Astrocyte (in vitro differentiated cells and primary cell): ENCODE data around the gene THADA. TPM values are rescaled to one million over a fixed set of nuclear protein-coding genes. Genes with fewer than 3 reads are reported as not detected.
A peak's percentile ranks its signal among the peaks of the same experiment; 100 is the strongest.

Experiments used
- DNase-seq: peaks from one replicate; pipeline ENCODE4 v3.0.0-alpha.2; 2010; ENCODE audit warnings: low read depth
- FAIRE-seq: peaks from 2 replicates; lab custom pipeline; 2011; peaks lifted over from hg19 to GRCh38; lab: Jason Lieb, UNC
- H2AFZ ChIP-seq: 2 replicates; pipeline ENCODE4 v1.6.0; 2012; ENCODE audit warnings: low read depth, low read length, inconsistent platforms
- H3K27ac ChIP-seq: 2 replicates; pipeline ENCODE4 v1.5.1; 2011; ENCODE audit warnings: low read depth, low read length, inconsistent platforms
- H3K27me3 ChIP-seq: 2 replicates; pipeline ENCODE4 v1.6.0; 2011; ENCODE audit warnings: low read length, inconsistent platforms; ENCODE audit not compliant: insufficient read depth
- H3K36me3 ChIP-seq: 2 replicates; pipeline ENCODE4 v1.5.1; 2011; ENCODE audit warnings: low read length, inconsistent platforms; ENCODE audit not compliant: insufficient read depth
- H3K4me1 ChIP-seq: 2 replicates; pipeline ENCODE4 v1.5.1; 2011; ENCODE audit warnings: low read length, inconsistent platforms; ENCODE audit not compliant: insufficient read depth
- H3K4me2 ChIP-seq: 2 replicates; pipeline ENCODE4 v1.6.0; 2012; ENCODE audit warnings: low read length, inconsistent platforms
- H3K4me3 ChIP-seq: 2 replicates; pipeline ENCODE4 v1.5.1; 2011; ENCODE audit warnings: low read depth, mild to moderate bottlenecking, low read length, inconsistent platforms; ENCODE audit not compliant: insufficient read depth
- H3K79me2 ChIP-seq: 2 replicates; pipeline ENCODE4 v1.6.0; 2012; ENCODE audit warnings: mild to moderate bottlenecking, low read length, inconsistent platforms; ENCODE audit not compliant: insufficient read depth
- H3K9ac ChIP-seq: 2 replicates; pipeline ENCODE4 v1.6.0; 2012; ENCODE audit warnings: mild to moderate bottlenecking, low read length, inconsistent platforms
- H3K9me3 ChIP-seq: 2 replicates; pipeline ENCODE4 v1.5.1; 2012; ENCODE audit warnings: low read depth, mild to moderate bottlenecking, low read length, inconsistent platforms; ENCODE audit not compliant: insufficient read depth
- H4K20me1 ChIP-seq: 2 replicates; pipeline ENCODE4 v1.6.0; 2012; ENCODE audit warnings: low read length, inconsistent platforms; ENCODE audit not compliant: insufficient read depth
- H3K27ac Mint-ChIP-seq: one replicate; pipeline ENCODE4 v1.8.0; 2021; ENCODE audit warnings: mild to moderate bottlenecking, mixed read lengths; ENCODE audit not compliant: unreplicated experiment
- H3K27me3 Mint-ChIP-seq: one replicate; pipeline ENCODE4 v1.8.0; 2021; ENCODE audit warnings: low read depth, mixed read lengths; ENCODE audit not compliant: unreplicated experiment
- H3K36me3 Mint-ChIP-seq: one replicate; pipeline ENCODE4 v1.8.0; 2021; ENCODE audit warnings: low read depth, mixed read lengths; ENCODE audit not compliant: unreplicated experiment
- H3K4me1 Mint-ChIP-seq: one replicate; pipeline ENCODE4 v1.8.0; 2021; ENCODE audit warnings: low read depth, mixed read lengths; ENCODE audit not compliant: unreplicated experiment
- H3K4me3 Mint-ChIP-seq: one replicate; pipeline ENCODE4 v1.8.0; 2021; ENCODE audit warnings: mild to moderate bottlenecking, moderate library complexity, mixed read lengths; ENCODE audit not compliant: unreplicated experiment
- H3K9me3 Mint-ChIP-seq: one replicate; pipeline ENCODE4 v1.8.0; 2021; ENCODE audit warnings: mild to moderate bottlenecking, mixed read lengths; ENCODE audit not compliant: unreplicated experiment
- EZH2 ChIP-seq: IDR thresholded peaks from 2 replicates; pipeline ENCODE4 v1.6.1; 2012; ENCODE audit warnings: mild to moderate bottlenecking, low read length, inconsistent platforms; ENCODE audit not compliant: insufficient read depth
- total RNA-seq: library from RNA; stranded (reverse); gene quantifications from 2 replicates; pipeline ENCODE4 v1.2.1, GENCODE V29; 2021
- TF ChIP-seq, protein P1 (sequence below): IDR thresholded peaks from 2 replicates; pipeline ENCODE4 v1.5.1; 2011; ENCODE audit warnings: low read depth, mild to moderate bottlenecking, inconsistent platforms, low read length, moderate library complexity; ENCODE audit not compliant: insufficient read depth

Gene THADA
- total RNA-seq, 1 donor from 2014 or later: 16.2 TPM

DNA sequence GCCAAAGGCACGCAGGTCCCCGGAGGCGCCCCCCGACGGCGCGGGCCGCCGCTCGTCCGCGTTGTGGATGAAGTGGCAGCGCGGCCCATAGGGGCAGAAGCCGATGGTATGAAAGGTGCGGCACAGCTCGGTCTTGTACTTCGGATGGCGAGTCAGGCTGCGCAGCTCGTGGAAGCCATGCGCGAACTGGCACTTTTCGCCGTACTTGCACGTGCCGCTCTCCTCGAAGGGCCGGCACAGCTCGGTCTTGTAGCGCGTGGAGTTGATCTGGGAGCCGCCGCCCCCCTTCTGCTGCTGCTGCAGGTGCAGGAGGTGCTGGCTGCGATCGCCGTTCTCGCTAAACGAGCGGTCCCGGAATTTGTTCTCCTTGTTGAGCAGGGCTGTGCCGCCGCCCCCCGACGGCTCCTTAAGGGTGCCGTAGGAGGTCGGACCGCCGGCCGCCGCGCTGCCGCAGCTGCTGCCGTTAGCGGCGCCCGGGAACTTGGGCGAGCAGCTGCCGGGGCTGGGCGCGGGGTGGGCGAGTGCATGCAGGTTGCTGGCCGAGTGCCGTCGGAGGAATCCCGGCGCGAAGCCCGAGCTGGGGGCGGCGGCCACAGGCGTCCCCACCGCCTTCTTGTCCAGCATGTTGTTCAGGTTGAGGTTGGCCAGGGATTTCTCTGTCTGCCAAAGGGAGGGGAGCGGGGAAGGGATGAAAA is 370.6 kb downstream of the THADA start:
- Histone ChIP-seq H3K9me3 (no peaks in the 10 kb centered on the region), H3K4me2 (peak overlapping the region; percentile 91), H4K20me1 (peaks cover 17% of the 10 kb centered on the region), H3K36me3 (no peaks in the 10 kb centered on the region), H3K27ac (peak overlapping the region; percentile 93), H3K79me2 (peaks cover 49% of the 10 kb centered on the region), H3K9ac (peak overlapping the region; percentile 95), H3K4me1 (peaks cover 38% of the 10 kb centered on the region), H3K27me3 (no peaks in the 10 kb centered on the region), H3K4me3 (peak overlapping the region; percentile 81), H2AFZ (no peak overlapping the region)
- Mint-ChIP-seq H3K9me3 (no peaks in the 10 kb centered on the region), H3K4me1 (peaks cover 39% of the 10 kb centered on the region), H3K36me3 (peaks cover 8% of the 10 kb centered on the region), H3K27ac (peak overlapping the region; percentile 18), H3K27me3 (no peaks in the 10 kb centered on the region), H3K4me3 (peak overlapping the region; percentile 85)
- DNase-seq (peak; percentile 57), FAIRE-seq (no peak)
- TF ChIP-seq EZH2: no peak
- TF ChIP-seq, protein P1, sequence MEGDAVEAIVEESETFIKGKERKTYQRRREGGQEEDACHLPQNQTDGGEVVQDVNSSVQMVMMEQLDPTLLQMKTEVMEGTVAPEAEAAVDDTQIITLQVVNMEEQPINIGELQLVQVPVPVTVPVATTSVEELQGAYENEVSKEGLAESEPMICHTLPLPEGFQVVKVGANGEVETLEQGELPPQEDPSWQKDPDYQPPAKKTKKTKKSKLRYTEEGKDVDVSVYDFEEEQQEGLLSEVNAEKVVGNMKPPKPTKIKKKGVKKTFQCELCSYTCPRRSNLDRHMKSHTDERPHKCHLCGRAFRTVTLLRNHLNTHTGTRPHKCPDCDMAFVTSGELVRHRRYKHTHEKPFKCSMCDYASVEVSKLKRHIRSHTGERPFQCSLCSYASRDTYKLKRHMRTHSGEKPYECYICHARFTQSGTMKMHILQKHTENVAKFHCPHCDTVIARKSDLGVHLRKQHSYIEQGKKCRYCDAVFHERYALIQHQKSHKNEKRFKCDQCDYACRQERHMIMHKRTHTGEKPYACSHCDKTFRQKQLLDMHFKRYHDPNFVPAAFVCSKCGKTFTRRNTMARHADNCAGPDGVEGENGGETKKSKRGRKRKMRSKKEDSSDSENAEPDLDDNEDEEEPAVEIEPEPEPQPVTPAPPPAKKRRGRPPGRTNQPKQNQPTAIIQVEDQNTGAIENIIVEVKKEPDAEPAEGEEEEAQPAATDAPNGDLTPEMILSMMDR: no peak

DNA sequence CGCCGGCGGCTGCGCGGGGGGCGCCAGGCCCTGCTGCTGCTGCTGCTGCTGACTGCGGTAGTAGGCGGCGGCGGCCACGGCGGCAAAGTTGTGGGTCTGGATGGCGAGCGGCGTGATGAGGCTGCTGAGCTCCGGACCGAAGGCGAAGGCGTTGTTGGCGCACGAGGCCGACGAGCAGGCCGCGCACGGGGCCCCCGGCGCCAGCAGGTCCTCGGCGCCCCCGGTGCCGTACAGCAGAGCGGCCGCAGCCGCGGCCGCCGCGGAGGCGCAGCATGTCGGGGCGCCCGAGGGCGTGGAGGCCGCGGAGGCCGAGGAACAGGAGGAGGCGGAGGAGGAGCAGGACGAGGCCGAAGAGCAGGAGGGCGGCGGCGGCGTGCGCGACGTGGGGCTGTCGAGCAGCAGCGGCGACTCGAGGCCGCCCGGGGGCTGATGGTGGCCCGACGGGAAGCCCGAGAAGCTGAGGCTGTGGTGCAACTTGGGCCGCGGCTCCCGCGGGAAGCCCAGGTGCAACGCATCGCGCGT is 371.2 kb downstream of the THADA start:
- no peaks in the 10 kb centered on the region for H3K9me3 ChIP-seq
- Mint-ChIP-seq H3K27me3 (no peaks in the 10 kb centered on the region), H3K36me3 (peaks cover 10% of the 10 kb centered on the region), H3K4me3 (peak overlapping the region; percentile 62), H3K27ac (no peak overlapping the region), H3K4me1 (peaks cover 42% of the 10 kb centered on the region), H3K9me3 (no peaks in the 10 kb centered on the region)
- TF ChIP-seq, protein P1: no peak
- TF ChIP-seq EZH2: no peak
- FAIRE-seq: no peak
- peaks cover 17% of the 10 kb centered on the region for H4K20me1 ChIP-seq
- peak overlapping the region; percentile 81 for H3K4me3 ChIP-seq
- H3K27ac ChIP-seq: peak overlapping the region; percentile 93
- H3K36me3 ChIP-seq: no peaks in the 10 kb centered on the region
- H3K27me3 ChIP-seq: no peaks in the 10 kb centered on the region
- H3K4me1 ChIP-seq: peaks cover 44% of the 10 kb centered on the region
- H3K79me2 ChIP-seq: peaks cover 49% of the 10 kb centered on the region
- H3K9ac ChIP-seq: peak overlapping the region; percentile 95
- DNase-seq: peak; percentile 18
- H2AFZ ChIP-seq: no peak overlapping the region
- H3K4me2 ChIP-seq: peak overlapping the region; percentile 91

DNA sequence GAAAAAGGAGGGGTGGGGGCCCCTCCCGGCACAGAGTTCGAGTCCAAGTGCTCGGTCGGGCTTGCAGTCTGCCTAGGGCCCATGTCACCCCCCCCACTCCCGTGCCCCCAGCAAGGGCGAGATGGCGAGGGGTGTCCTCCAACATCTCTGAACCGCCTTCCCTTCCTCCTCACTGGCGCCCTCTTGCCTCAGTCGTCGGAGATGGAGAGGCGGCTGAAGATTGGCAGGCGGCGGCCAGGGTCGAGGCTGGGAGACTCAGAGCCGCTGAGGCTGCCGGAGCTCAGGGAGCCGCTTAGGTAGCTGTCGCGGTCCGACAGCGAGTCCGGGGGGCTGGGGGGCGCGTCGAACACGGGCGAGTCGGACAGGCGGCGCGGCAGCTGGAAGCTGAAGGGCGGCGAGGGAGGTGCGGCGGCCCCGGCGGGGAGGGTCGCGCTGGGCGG is 371.7 kb downstream of the THADA start:
- H3K4me3 ChIP-seq: peak overlapping the region; percentile 81
- peaks cover 49% of the 10 kb centered on the region for H3K79me2 ChIP-seq
- H3K4me2 ChIP-seq: peak overlapping the region; percentile 91
- no peak for FAIRE-seq
- H3K9ac ChIP-seq: peak overlapping the region; percentile 95
- peaks cover 17% of the 10 kb centered on the region for H4K20me1 ChIP-seq
- no peaks in the 10 kb centered on the region for H3K27me3 ChIP-seq
- TF ChIP-seq EZH2: no peak
- TF ChIP-seq, protein P1: peak; percentile 3
- Mint-ChIP-seq H3K4me1 (peaks cover 44% of the 10 kb centered on the region), H3K27ac (peak overlapping the region; percentile 95), H3K4me3 (peak overlapping the region; percentile 96), H3K9me3 (no peaks in the 10 kb centered on the region), H3K36me3 (peaks cover 10% of the 10 kb centered on the region), H3K27me3 (no peaks in the 10 kb centered on the region)
- peaks cover 47% of the 10 kb centered on the region for H3K4me1 ChIP-seq
- H2AFZ ChIP-seq: no peak overlapping the region
- H3K36me3 ChIP-seq: no peaks in the 10 kb centered on the region
- H3K27ac ChIP-seq: peak overlapping the region; percentile 93
- DNase-seq: peak; percentile 49
- H3K9me3 ChIP-seq: no peaks in the 10 kb centered on the region
